ENCODE results near the gene CYTH3. TPM values are rescaled to one million over a fixed set of nuclear protein-coding genes. Genes with fewer than 3 reads are reported as not detected.
A peak's percentile ranks its signal among the peaks of the same experiment; 100 is the strongest.

CYTH3 gene
- polyA plus RNA-seq, 2 of the 4 experiments (the other 2 are of a cell fraction) = 18.6 to 24.2 TPM

DNA sequence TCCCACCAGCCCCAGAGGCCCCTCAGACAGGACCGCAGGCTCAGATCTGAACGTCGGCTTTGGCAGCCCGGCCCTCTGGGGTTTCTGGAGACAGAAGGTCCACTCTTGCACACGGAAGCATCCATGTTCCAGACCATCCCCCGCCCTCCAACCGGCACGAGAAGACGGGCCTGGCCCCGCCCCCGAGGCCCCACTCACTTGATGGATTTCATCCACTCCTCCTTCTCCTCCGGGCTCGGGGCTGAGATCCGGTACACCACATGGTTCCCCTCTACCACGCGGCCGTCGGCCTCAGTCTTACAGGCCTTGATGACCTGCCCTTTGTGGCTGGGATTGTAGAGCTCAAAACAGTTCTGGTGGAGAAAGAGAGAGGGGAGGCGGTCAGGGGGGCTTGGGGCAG is 107.3 kb downstream of the CYTH3 start:
- 86% methylated on average over 15 of the region's 19 CpGs for WGBS (ENCODE audit: missing lambda C conversion rate)
- ChIA-PET POLR2A (no interaction called here), CTCF (interaction anchor here (0.9 to 2.1 kb wide), 5 partner anchors 8 to 164 kb away, joined by 3 to 9 read pairs (median 3); no protein-coding TSS in a partner anchor)
- FAIRE-seq (no peak), DNase-seq (ENCODE audit: low read depth in 1 of 2, low spot score in 1 of 2) (no peak), ATAC-seq (no peak)
- Histone ChIP-seq H3K4me3 (no peak overlapping the region), H3K27ac (no peak overlapping the region), H3K4me2 (no peak overlapping the region), H3K9me3 (no peaks in the 10 kb centered on the region), H3K4me1 (no peaks in the 10 kb centered on the region)
- TF ChIP-seq RNF2 (IDR thresholded peaks at IDR 0.05; ENCODE audit: borderline replicate concordance, low read depth) (no peak), HDAC2 (IDR thresholded peaks at IDR 0.05) (no peak), ZFP36 (IDR thresholded peaks at IDR 0.05; ENCODE audit: borderline replicate concordance, partially characterized antibody) (no peak), ESRRA (IDR thresholded peaks at IDR 0.05; ENCODE audit: borderline replicate concordance, low read length) (no peak)

GRCh38 chr7:6164491-6164890 is 107.9 kb downstream of the CYTH3 start:
- TF ChIP-seq MAZ (IDR thresholded peaks at IDR 0.05; ENCODE audit: borderline replicate concordance, low read depth, low read length) (no peak), ATOH8 (CRISPR knock-in tag; IDR thresholded peaks at IDR 0.05; ENCODE audit: low read depth) (no peak), EHF (CRISPR knock-in tag; IDR thresholded peaks at IDR 0.05) (no peak), GATA3 (IDR thresholded peaks at IDR 0.05; ENCODE audit: borderline replicate concordance) (no peak), MYC (IDR thresholded peaks at IDR 0.05; ENCODE audit: borderline replicate concordance, low read length) (no peak), NFE2L2 (conservative IDR thresholded peaks at IDR 0.05; ENCODE audit: low read length) (no peak), HOXB13 (CRISPR knock-in tag; IDR thresholded peaks at IDR 0.05; ENCODE audit: low read depth) (no peak), POLR2A (IDR thresholded peaks at IDR 0.05; ENCODE audit: low read length) (no peak), HOXB5 (CRISPR knock-in tag; IDR thresholded peaks at IDR 0.05) (no peak), RFX5 (IDR thresholded peaks at IDR 0.05) (no peak), EP300 (IDR thresholded peaks at IDR 0.05) (no peak), CHD4 (IDR thresholded peaks at IDR 0.05; ENCODE audit: borderline replicate concordance) (no peak), HES2 (IDR thresholded peaks at IDR 0.05) (no peak), FOXS1 (CRISPR knock-in tag; IDR thresholded peaks at IDR 0.05) (no peak), RCOR1 (IDR thresholded peaks at IDR 0.05; ENCODE audit: low read depth, low read length) (no peak), POLR2AphosphoS2 (conservative IDR thresholded peaks at IDR 0.05; ENCODE audit: low read length) (no peak), KDM5A (IDR thresholded peaks at IDR 0.05) (no peak), MAFK (IDR thresholded peaks at IDR 0.05; ENCODE audit: partially characterized antibody) (no peak)
- TF ChIP-seq, protein P1, sequence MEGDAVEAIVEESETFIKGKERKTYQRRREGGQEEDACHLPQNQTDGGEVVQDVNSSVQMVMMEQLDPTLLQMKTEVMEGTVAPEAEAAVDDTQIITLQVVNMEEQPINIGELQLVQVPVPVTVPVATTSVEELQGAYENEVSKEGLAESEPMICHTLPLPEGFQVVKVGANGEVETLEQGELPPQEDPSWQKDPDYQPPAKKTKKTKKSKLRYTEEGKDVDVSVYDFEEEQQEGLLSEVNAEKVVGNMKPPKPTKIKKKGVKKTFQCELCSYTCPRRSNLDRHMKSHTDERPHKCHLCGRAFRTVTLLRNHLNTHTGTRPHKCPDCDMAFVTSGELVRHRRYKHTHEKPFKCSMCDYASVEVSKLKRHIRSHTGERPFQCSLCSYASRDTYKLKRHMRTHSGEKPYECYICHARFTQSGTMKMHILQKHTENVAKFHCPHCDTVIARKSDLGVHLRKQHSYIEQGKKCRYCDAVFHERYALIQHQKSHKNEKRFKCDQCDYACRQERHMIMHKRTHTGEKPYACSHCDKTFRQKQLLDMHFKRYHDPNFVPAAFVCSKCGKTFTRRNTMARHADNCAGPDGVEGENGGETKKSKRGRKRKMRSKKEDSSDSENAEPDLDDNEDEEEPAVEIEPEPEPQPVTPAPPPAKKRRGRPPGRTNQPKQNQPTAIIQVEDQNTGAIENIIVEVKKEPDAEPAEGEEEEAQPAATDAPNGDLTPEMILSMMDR (IDR thresholded peaks at IDR 0.05) = no peak
- TF ChIP-seq, protein P2, sequence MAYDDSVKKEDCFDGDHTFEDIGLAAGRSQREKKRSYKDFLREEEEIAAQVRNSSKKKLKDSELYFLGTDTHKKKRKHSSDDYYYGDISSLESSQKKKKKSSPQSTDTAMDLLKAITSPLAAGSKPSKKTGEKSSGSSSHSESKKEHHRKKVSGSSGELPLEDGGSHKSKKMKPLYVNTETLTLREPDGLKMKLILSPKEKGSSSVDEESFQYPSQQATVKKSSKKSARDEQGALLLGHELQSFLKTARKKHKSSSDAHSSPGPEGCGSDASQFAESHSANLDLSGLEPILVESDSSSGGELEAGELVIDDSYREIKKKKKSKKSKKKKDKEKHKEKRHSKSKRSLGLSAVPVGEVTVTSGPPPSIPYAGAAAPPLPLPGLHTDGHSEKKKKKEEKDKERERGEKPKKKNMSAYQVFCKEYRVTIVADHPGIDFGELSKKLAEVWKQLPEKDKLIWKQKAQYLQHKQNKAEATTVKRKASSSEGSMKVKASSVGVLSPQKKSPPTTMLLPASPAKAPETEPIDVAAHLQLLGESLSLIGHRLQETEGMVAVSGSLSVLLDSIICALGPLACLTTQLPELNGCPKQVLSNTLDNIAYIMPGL (CRISPR knock-in tag; IDR thresholded peaks at IDR 0.05; ENCODE audit: borderline replicate concordance) = no peak
- Histone ChIP-seq H3K4me3 (no peak overlapping the region), H3K9me3 (no peaks in the 10 kb centered on the region), H3K27ac (no peak overlapping the region), H3K4me2 (no peak overlapping the region), H3K4me1 (no peaks in the 10 kb centered on the region)
- CTCF ChIA-PET = interaction anchor here (0.6 to 2.1 kb wide), 7 partner anchors 8 to 169 kb away, joined by 3 to 9 read pairs (median 3); no protein-coding TSS in a partner anchor
- 86% methylated on average over 20 of the region's 28 CpGs for WGBS (ENCODE audit: missing lambda C conversion rate)
- POLR2A ChIA-PET = no interaction called here
- DNase-seq (ENCODE audit: low read depth in 1 of 2, low spot score in 1 of 2) (peak; percentile 37 to 53), ATAC-seq (peak in 1 of 2 experiments; percentile 55; a peak in 3 of 6 replicates), FAIRE-seq (no peak)

Data from A549 (cell line).